ENCODE data around the gene ACSF3.

The ACSF3 gene

GRCh38 chr16:89118361-89119165, 24.9 kb downstream of the ACSF3 start:
- H3K4me3 ChIP-seq (ENCODE audit: low read depth, low read length) = no peak overlapping the region
- peaks cover 2% of the 10 kb centered on the region for H3K79me2 ChIP-seq
- no peaks in the 10 kb centered on the region for H3K9me3 ChIP-seq (ENCODE audit: control insufficient read depth, low read length)
- H3K27ac ChIP-seq = no peak overlapping the region
- no peaks in the 10 kb centered on the region for H3K36me3 ChIP-seq (ENCODE audit: control insufficient read depth, insufficient read depth, low read length)
- no peaks in the 10 kb centered on the region for H3K4me1 ChIP-seq
- H3K9ac ChIP-seq = no peak overlapping the region
- H2AFZ ChIP-seq = no peak overlapping the region
- no peaks in the 10 kb centered on the region for H3K27me3 ChIP-seq (ENCODE audit: control insufficient read depth, insufficient read depth, low read length)
- H3K4me2 ChIP-seq (ENCODE audit: low read length) = no peak overlapping the region
- no peak for TF ChIP-seq CTCF (IDR thresholded peaks at IDR 0.05)

GRCh38 chr16:89119166-89119621, 25.5 kb downstream of the ACSF3 start:
- H3K79me2 ChIP-seq = peaks cover 2% of the 10 kb centered on the region
- no peak overlapping the region for H3K27ac ChIP-seq
- TF ChIP-seq CTCF (IDR thresholded peaks at IDR 0.05) = no peak
- H3K4me1 ChIP-seq = no peaks in the 10 kb centered on the region
- H3K9me3 ChIP-seq (ENCODE audit: control insufficient read depth, low read length) = no peaks in the 10 kb centered on the region
- H3K4me3 ChIP-seq (ENCODE audit: low read depth, low read length) = no peak overlapping the region
- no peaks in the 10 kb centered on the region for H3K27me3 ChIP-seq (ENCODE audit: control insufficient read depth, insufficient read depth, low read length)
- H3K9ac ChIP-seq = no peak overlapping the region
- no peak overlapping the region for H2AFZ ChIP-seq
- H3K4me2 ChIP-seq (ENCODE audit: low read length) = no peak overlapping the region
- H3K36me3 ChIP-seq (ENCODE audit: control insufficient read depth, insufficient read depth, low read length) = no peaks in the 10 kb centered on the region

- Histone ChIP-seq H3K27me3 (ENCODE audit: control insufficient read depth, insufficient read depth, low read length) (no peaks in the 10 kb centered on the region), H3K9me3 (ENCODE audit: control insufficient read depth, low read length) (no peaks in the 10 kb centered on the region), H2AFZ (no peak overlapping the region), H3K36me3 (ENCODE audit: control insufficient read depth, insufficient read depth, low read length) (no peaks in the 10 kb centered on the region), H3K9ac (no peak overlapping the region), H3K4me3 (ENCODE audit: low read depth, low read length) (no peak overlapping the region), H3K27ac (no peak overlapping the region), H3K4me2 (ENCODE audit: low read length) (no peak overlapping the region), H3K4me1 (no peaks in the 10 kb centered on the region), H3K79me2 (peaks cover 2% of the 10 kb centered on the region)
- TF ChIP-seq CTCF (IDR thresholded peaks at IDR 0.05) = no peak
These were observed 26.0 kb downstream of the ACSF3 start for GRCh38 chr16:89119661-89120141.

GRCh38 chr16:89120281-89120680, 26.6 kb downstream of the ACSF3 start:
- Histone ChIP-seq H3K9ac (no peak overlapping the region), H3K9me3 (ENCODE audit: control insufficient read depth, low read length) (no peaks in the 10 kb centered on the region), H2AFZ (no peak overlapping the region), H3K4me3 (ENCODE audit: low read depth, low read length) (no peak overlapping the region), H3K79me2 (peaks cover 2% of the 10 kb centered on the region), H3K4me1 (no peaks in the 10 kb centered on the region), H3K27me3 (ENCODE audit: control insufficient read depth, insufficient read depth, low read length) (no peaks in the 10 kb centered on the region), H3K27ac (no peak overlapping the region), H3K36me3 (ENCODE audit: control insufficient read depth, insufficient read depth, low read length) (no peaks in the 10 kb centered on the region), H3K4me2 (ENCODE audit: low read length) (no peak overlapping the region)
- TF ChIP-seq CTCF (IDR thresholded peaks at IDR 0.05) = no peak

All from parathyroid adenoma (tissue), 2 donors.